Nucleus accumbens (tissue), 56 donors: ENCODE data around the gene TXNDC17.
"Not testable (repeated sequence)": the region's sequence is repeated elsewhere in the genome, so short reads cannot be mapped to it uniquely, and the experiment has no call there.

Source experiments
- DNase-seq, 56 donors: peaks; one replicate each; lab custom pipeline; 2025; lab: John Stamatoyannopoulos, UW

The TXNDC17 gene

GRCh38 chr17:6681671-6682070, 40.8 kb downstream of the TXNDC17 start:
- no peak for DNase-seq

GRCh38 chr17:6682339-6682738, 41.5 kb downstream of the TXNDC17 start:
- DNase-seq: no peak

- no peak for DNase-seq
Measured at GRCh38 chr17:6683081-6683684, 42.3 kb downstream of the TXNDC17 start.

GRCh38 chr17:6683730-6684459, 43.0 kb downstream of the TXNDC17 start:
- no peak for DNase-seq

- no peak for DNase-seq
Measured at GRCh38 chr17:6684460-6684783, 43.6 kb downstream of the TXNDC17 start.

- DNase-seq: no peak
Measured at GRCh38 chr17:6684881-6685767, 44.3 kb downstream of the TXNDC17 start.

DNA sequence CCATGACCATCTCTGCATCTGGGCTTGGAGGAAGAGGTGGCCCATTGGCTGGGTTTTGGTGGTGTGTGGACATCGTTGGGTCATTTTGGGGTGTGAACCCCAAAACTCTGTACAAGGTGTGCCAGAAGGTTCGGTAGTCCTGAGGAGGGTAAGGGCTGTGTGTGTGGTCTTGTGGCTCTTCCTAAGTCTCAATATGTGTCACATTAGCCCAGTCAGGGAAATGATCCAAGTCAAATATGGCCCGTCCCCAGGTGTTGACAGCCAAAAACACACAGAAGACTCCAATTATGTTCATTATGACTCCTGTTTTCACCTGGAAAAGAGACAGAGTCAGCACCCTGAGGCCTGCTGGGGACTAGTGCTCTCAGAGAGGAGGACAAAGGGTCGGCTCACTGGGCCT, 45.2 kb downstream of the TXNDC17 start:
- no peak for DNase-seq

GRCh38 chr17:6688944-6689343, 48.1 kb downstream of the TXNDC17 start:
- DNase-seq: no peak

DNA sequence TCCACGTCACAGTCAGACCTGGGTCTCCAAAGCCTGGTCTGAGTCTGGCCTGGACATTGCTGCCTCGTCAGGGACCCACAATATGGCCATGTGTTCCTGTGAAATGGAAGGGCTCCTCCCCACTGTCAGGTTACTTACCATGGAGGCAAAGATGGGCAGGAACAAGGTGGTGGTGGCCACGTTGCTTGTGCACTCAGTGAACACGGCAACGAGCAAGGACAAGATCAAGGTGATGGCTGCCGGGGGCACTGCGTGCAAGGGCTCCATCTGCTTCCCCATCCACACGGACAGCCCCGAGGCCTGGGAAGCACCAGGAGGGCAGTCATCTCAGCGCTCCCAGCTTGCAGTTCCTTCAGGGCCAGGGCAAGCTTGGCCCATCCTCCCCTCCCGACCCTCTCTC, 49.8 kb downstream of the TXNDC17 start:
- DNase-seq: no peak

GRCh38 chr17:6691546-6691945, 50.7 kb downstream of the TXNDC17 start:
- DNase-seq: no peak

GRCh38 chr17:6691958-6692357, 51.1 kb downstream of the TXNDC17 start:
- DNase-seq: not testable (repeated sequence)
